ENCODE results near the gene IP6K2.

IP6K2 gene

GRCh38 chr3:48694610-48695392, 22.2 kb downstream of the IP6K2 start:
- Histone ChIP-seq H3K4me3 (ENCODE audit: severe bottlenecking) (no peak overlapping the region), H3K27ac (ENCODE audit: poor library complexity, severe bottlenecking) (peak overlapping the region; percentile 87), H3K9me3 (ENCODE audit: severe bottlenecking) (no peaks in the 10 kb centered on the region), H3K4me1 (ENCODE audit: insufficient read depth, poor library complexity, severe bottlenecking) (peaks cover 27% of the 10 kb centered on the region), H3K27me3 (ENCODE audit: insufficient read depth, poor library complexity, severe bottlenecking) (no peaks in the 10 kb centered on the region), H3K36me3 (ENCODE audit: low read depth) (peaks cover 88% of the 10 kb centered on the region)
- peak; percentile 82 for DNase-seq (ENCODE audit: low spot score)
- no peak for TF ChIP-seq CTCF (IDR thresholded peaks at IDR 0.05; ENCODE audit: poor library complexity, severe bottlenecking)
- peak; percentile 87 for ATAC-seq (ENCODE audit: low read depth)

GRCh38 chr3:48693826-48694225, 23.2 kb downstream of the IP6K2 start:
- no peak for TF ChIP-seq CTCF (IDR thresholded peaks at IDR 0.05; ENCODE audit: poor library complexity, severe bottlenecking)
- ATAC-seq (ENCODE audit: low read depth) (no peak), DNase-seq (ENCODE audit: low spot score) (no peak)
- Histone ChIP-seq H3K4me1 (ENCODE audit: insufficient read depth, poor library complexity, severe bottlenecking) (peaks cover 27% of the 10 kb centered on the region), H3K36me3 (ENCODE audit: low read depth) (peaks cover 88% of the 10 kb centered on the region), H3K27me3 (ENCODE audit: insufficient read depth, poor library complexity, severe bottlenecking) (no peaks in the 10 kb centered on the region), H3K27ac (ENCODE audit: poor library complexity, severe bottlenecking) (peak overlapping the region; percentile 87), H3K4me3 (ENCODE audit: severe bottlenecking) (no peak overlapping the region), H3K9me3 (ENCODE audit: severe bottlenecking) (no peaks in the 10 kb centered on the region)

GRCh38 chr3:48692551-48692950, 24.5 kb downstream of the IP6K2 start:
- no peak for TF ChIP-seq CTCF (IDR thresholded peaks at IDR 0.05; ENCODE audit: poor library complexity, severe bottlenecking)
- Histone ChIP-seq H3K27ac (ENCODE audit: poor library complexity, severe bottlenecking) (peak overlapping the region; percentile 87), H3K9me3 (ENCODE audit: severe bottlenecking) (no peaks in the 10 kb centered on the region), H3K27me3 (ENCODE audit: insufficient read depth, poor library complexity, severe bottlenecking) (no peaks in the 10 kb centered on the region), H3K36me3 (ENCODE audit: low read depth) (peaks cover 88% of the 10 kb centered on the region), H3K4me1 (ENCODE audit: insufficient read depth, poor library complexity, severe bottlenecking) (peaks cover 27% of the 10 kb centered on the region), H3K4me3 (ENCODE audit: severe bottlenecking) (no peak overlapping the region)
- DNase-seq (ENCODE audit: low spot score) (no peak), ATAC-seq (ENCODE audit: low read depth) (no peak)

- peaks cover 82% of the 10 kb centered on the region for H3K36me3 ChIP-seq (ENCODE audit: low read depth)
- no peak overlapping the region for H3K27ac ChIP-seq (ENCODE audit: poor library complexity, severe bottlenecking)
- H3K27me3 ChIP-seq (ENCODE audit: insufficient read depth, poor library complexity, severe bottlenecking): no peaks in the 10 kb centered on the region
- H3K4me1 ChIP-seq (ENCODE audit: insufficient read depth, poor library complexity, severe bottlenecking): peaks cover 24% of the 10 kb centered on the region
- H3K9me3 ChIP-seq (ENCODE audit: severe bottlenecking): no peaks in the 10 kb centered on the region
- no peak overlapping the region for H3K4me3 ChIP-seq (ENCODE audit: severe bottlenecking)
- ATAC-seq (ENCODE audit: low read depth) (no peak), DNase-seq (ENCODE audit: low spot score) (no peak)
- no peak for TF ChIP-seq CTCF (IDR thresholded peaks at IDR 0.05; ENCODE audit: poor library complexity, severe bottlenecking)
Measured at GRCh38 chr3:48690846-48691458, 26.1 kb downstream of the IP6K2 start.

GRCh38 chr3:48689384-48689783, 27.6 kb downstream of the IP6K2 start:
- Histone ChIP-seq H3K9me3 (ENCODE audit: severe bottlenecking) (no peaks in the 10 kb centered on the region), H3K4me3 (ENCODE audit: severe bottlenecking) (no peak overlapping the region), H3K4me1 (ENCODE audit: insufficient read depth, poor library complexity, severe bottlenecking) (peaks cover 10% of the 10 kb centered on the region), H3K27me3 (ENCODE audit: insufficient read depth, poor library complexity, severe bottlenecking) (no peaks in the 10 kb centered on the region), H3K36me3 (ENCODE audit: low read depth) (peaks cover 70% of the 10 kb centered on the region), H3K27ac (ENCODE audit: poor library complexity, severe bottlenecking) (no peak overlapping the region)
- no peak for ATAC-seq (ENCODE audit: low read depth)
- no peak for TF ChIP-seq CTCF (IDR thresholded peaks at IDR 0.05; ENCODE audit: poor library complexity, severe bottlenecking)
- DNase-seq (ENCODE audit: low spot score): no peak
